ENCODE measurements around the gene MED17.
"Not testable (repeated sequence)": the region's sequence is repeated elsewhere in the genome, so short reads cannot be mapped to it uniquely, and the experiment has no call there.

Gene MED17

DNA sequence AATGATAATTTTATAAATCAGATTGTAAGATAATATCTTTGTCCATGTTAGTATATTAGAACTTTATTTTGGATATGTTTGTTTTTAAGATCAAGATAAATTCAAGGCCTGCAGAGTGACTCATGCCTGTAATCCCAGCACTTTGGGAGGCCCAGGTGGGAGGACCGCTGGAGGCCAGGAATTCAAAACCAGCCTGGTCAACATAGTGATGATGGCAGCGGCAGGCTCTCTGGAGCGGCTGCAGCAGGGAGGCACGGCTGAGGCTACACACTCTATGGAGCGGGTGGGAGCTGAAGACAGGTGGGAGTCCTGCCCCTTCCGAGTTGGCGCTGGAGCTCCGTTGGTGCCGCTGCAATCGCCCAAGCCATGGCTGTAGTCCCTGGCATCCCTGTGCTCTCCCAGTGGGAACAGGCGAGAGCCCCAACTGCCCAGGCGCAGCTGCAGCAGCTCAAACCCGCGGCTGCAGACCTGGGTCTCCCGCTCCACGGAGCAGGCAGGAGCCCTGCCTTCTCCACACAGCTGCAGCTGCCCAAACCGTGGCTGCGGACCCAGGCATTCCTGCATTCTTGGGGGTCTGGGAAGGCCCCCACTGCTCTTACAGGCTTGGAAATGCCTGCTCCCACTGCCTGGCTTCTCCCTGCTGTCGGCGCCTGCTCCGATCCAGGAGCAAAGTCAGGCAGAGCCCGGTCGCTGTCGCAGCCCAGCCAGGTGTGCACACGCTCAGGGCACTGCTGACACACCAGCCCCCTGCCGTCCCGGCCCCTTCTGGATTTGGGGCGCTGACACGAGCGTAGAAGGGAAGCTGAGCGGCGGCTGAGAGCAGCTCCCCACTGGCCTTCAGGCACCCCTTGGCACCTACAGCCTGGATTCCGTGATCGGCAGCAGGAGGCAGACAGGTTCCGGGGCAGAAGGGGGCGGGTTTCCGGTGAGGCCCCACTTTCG lies 25.9 kb upstream of the MED17 start:
- no peak for ATAC-seq

- ATAC-seq, result not testable (repeated sequence)
Observed at GRCh38 chr11:93759123-93759522, 25.0 kb upstream of the MED17 start.

- no peak for ATAC-seq
Observed at GRCh38 chr11:93761910-93762309, 22.2 kb upstream of the MED17 start.

DNA sequence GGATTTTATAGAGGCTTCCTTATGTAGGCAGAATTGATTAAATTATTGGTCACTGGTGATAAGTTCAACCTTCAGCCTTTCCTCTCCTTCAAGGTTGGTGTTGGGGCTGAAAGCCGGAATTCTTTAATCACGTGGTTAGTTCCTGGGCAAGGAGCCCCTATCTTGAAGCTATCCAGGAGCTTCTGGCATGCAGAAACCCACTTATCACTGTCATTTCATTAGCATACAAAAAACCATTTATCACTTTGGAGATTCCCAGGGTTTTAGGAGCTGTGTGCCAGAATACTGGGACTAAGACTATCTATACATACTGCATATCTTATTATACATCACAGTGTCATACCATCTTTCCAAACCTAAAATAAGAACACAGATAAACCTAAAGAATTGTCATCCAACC lies 18.5 kb upstream of the MED17 start:
- no peak for ATAC-seq

DNA sequence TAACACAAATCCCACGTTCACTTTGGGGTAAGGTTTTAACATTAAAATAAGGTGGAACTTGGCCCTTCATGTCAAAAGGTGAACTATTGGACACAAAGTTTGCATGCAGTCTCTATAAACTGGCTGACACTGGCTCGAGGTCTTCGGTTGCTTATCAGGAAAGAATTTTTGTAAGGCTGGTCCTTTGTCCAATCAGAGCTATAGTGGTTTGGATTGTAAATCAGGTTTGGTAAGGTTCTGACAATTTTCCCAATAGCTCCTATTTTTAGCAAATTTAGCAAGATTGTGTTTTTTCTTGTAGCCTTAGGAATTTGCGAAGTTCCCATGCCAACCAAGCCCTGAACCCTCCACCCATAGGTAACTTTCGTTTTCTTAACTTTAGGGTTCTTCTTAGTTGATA lies 17.6 kb upstream of the MED17 start:
- no peak for ATAC-seq

- no peak for ATAC-seq
Observed at GRCh38 chr11:93767018-93767417, 17.1 kb upstream of the MED17 start.

- ATAC-seq, result no peak
Observed at GRCh38 chr11:93770160-93770559, 13.9 kb upstream of the MED17 start.

DNA sequence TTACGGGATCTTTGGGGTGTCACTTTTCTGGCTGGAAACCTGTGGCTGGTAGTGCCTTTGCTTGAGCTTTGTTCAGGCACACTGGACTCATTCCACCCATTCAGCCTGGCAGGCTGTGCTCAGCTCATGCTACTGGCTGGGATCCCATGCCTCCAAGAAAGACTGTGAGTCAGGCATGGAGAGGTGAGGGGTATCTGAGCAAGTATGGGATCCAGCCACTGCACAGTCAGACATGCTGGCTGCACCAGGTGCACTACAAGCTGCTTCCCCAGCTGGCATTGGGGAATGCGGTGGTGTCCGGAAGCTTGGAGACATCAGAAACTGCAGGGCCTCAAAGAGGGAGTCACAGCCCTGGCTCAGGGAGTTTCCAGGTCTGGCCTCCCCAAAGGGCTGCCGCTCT lies 12.0 kb upstream of the MED17 start:
- no peak for ATAC-seq

- no peak for ATAC-seq
Observed at GRCh38 chr11:93773045-93773477, 11.0 kb upstream of the MED17 start.

DNA sequence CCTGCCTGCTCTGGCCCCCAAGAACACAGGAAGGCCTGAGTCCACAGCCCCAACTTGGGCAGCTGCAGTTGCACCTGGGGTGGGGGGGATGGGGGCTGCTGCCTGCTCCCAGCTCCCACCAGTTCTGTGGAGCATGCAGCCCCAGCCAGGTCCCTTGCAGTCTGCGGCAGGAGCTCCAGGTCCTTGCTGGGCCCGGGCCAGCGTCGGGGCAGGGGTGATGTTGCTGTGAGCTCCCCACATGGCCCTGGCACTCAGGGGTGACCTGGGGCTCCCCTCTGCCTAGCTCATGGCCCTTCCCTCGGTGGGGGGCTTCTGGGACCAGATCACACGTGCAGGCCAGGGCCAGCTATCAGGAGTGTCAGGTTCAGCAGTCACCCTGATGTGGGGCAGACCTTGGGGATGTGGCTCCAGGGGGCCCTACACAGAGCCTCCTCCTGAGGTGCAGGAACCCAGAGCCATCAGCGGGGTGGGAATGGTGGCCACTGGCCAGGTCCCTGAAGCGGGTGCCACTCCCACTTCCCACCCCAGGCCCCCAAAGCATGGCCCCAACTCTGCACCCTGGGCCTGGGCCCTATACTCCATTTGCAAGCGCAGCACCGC lies 10.4 kb upstream of the MED17 start:
- no peak for ATAC-seq

GRCh38 chr11:93774560-93774959 lies 9.5 kb upstream of the MED17 start:
- ATAC-seq, result not testable (repeated sequence)

GRCh38 chr11:93775289-93775688 lies 8.8 kb upstream of the MED17 start:
- no peak for ATAC-seq

- no peak for ATAC-seq
Observed at GRCh38 chr11:93783362-93783761, 720 bp upstream of the MED17 start.

DNA sequence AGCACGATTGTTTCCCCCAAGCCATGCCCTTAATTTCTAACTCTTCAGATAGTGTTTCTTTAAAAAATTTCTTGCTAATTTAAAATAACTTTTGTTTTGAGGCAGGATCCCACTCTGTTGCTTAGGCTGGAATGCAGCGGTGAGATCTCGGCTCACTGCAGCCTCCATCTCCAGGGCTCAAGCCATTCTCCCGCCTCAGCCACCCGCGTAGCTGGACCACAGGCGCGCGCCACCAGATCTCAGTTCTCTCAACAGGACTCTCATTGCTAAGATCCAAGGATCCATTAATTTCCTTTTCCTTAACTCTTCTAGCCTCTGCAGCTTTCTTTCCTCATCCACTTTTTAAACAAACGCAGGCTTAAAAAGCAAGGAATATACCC lies 327 bp upstream of the MED17 start:
- ATAC-seq, result peak; percentile 28 to 31

- ATAC-seq, result peak; percentile 22 to 39
Observed at GRCh38 chr11:93784935-93785360, 866 bp downstream of the MED17 start.

DNA sequence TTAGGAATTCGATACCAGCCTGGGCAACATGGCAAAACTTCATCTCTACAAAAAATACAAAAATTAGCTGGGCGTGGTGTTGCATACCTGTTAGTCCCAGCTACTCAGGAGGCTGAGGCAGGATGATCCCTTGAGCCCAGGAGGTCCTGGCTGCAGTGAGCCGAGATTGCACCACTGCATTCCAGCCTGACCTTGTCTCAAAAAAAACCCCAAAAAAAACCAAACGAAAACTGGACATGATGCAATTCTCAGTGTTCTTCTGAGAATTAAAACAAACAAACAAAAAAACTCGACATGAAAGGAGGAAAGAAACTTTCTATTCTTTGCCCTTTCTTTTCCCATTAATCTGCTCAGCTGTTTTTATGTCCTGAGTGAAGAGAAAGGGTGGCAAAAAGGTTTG lies 7.4 kb downstream of the MED17 start:
- ATAC-seq, result no peak

DNA sequence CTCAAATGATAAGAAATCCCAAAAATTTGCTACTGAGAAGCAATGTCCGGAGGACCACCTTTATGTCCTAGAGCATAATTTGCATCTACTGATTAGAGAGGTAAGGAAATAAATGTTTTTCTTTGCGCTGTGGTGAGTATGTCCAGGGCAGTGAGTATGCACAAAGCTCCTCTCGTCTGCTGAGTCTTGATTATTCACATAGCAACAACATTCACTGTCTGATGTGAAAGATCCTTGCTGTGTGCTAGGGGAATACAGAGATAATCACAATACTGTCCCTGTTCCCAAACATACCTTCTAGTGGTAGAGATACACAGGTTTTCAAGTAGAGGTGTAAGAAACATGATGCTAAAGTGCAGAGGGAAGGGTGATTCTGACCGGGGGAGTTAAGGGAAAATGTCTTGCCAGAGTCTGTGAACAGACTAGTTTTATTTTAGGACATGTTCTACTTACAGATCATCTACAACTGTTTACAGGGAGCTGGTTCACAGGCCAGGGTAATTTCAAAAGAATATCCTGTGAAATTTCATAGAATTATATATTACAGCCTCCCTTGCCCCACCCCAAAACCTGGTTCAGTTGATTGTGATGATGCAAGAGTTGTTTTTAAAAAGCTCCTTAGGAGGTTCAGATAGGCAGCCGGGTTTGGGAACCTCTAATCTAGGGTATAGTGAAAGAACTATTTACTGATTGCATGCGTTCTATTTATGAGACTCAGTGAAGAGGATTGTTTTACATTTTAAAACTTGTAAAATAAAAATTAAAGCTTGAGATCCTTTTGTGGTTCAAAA lies 12.6 kb downstream of the MED17 start:
- ATAC-seq, result no peak

DNA sequence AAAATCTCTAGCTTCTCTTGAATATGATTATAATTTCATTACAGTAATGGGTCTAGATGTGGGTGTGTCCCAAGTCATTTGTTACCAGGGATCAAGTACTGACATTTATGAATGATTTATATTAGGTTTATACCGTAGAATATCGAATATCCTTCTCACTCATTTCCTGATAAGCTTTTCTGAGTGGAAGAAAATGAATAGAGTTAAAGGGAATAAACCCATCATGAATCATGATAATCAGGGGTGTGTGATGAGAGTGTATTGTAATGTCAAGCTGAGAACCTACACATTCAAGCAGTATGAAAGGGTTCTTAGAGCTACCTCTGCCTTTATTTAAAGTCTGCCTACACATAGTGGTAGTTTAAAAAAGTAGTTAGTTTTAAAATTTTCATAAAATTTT lies 17.3 kb downstream of the MED17 start:
- no peak for ATAC-seq

- ATAC-seq, result no peak
Observed at GRCh38 chr11:93804879-93805278, 20.8 kb downstream of the MED17 start.

- no peak for ATAC-seq
Observed at GRCh38 chr11:93807980-93808379, 23.9 kb downstream of the MED17 start.

DNA sequence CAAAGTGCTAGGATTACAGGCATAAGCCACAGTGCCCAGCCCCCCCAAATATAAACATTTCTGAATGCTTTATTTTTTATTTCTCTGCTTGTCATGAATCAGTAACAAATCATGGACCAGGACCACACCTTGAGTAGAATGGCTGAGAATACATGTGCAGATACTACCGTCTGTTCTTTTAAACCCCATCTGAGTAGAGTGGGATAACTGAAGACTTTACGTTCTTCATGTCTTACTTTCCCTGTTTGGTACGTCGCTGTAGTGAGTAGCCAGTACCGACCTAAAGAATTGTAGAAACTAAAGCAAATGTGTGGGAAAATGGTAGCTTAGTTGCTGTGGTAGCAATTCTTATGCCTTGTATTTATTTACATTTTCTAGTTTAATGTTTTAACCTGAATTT lies 29.9 kb downstream of the MED17 start:
- ATAC-seq, result no peak

DNA sequence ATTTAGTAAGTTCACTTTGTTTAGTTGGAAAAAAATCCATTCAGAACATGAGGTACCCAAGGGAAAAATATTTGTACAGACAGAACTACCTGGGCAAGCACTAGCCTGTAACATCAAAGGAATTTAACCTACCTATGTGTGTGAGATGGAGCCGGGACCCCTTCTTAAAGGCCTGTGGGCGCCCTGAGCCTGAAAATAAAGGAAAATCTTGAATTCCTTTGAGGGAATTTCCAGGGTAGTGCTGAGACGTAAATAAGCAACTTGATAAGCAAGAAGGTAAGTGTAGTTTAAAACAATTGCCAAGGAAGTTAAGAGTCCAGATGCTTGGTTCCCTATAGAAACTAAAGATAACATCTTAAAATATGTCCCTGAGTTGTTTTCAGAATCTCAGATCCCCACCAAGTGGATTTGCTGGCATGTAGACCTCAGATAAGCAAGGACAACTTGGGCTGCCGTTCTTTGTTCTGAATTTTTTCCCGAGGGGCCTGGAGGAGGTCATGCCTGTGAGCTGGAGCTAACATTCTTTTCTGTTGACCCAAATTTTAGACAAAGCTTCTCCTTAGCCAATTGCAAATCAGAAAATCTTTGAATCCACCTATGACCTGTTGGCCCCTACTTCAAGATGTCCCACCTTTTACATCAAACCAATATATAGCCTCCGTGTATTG lies 31.0 kb downstream of the MED17 start:
- no peak for ATAC-seq
